IMR-90 (cell line): ENCODE data around the gene CFAP97D1. TPM values are rescaled to one million over a fixed set of nuclear protein-coding genes. Genes with fewer than 3 reads are reported as not detected.

Source experiments
- ATAC-seq: fragments of 200-7000 bp; cut with Tn5 transposase; 2 replicates; pipeline ENCODE4 v1.9.1; 2020; ENCODE audit warnings: low read depth, mild to moderate bottlenecking, moderate library complexity
- BruUV-seq: library from RNA; stranded (reverse); fragments of 400-500 nt; replicated peaks from 2 replicates; lab custom pipeline; 2021; lab: Mats Ljungman, UMichigan
- CTCF ChIA-PET: fragments of 300-600 bp; formaldehyde crosslinking; extraction: SDS; loops from one replicate; lab custom pipeline; 2021; ENCODE audit warnings: antibody characterized with exemption; lab: Yijun Ruan, JAX
- POLR2A ChIA-PET: fragments of 300-600 bp; sonication (Branson Sonifier 250); formaldehyde crosslinking; loops from one replicate; lab custom pipeline; 2022; ENCODE audit warnings: antibody characterized with exemption; ENCODE audit not compliant: unreplicated experiment; lab: Charles Lee
- DNase-seq: peaks from one replicate; pipeline ENCODE4 v3.0.0; 2013
- H2AFZ ChIP-seq: replicated peaks from 2 replicates; pipeline ENCODE3; 2013; ENCODE audit warnings: low read length, mild to moderate bottlenecking; ENCODE audit not compliant: poor library complexity
- H2AK5ac ChIP-seq: 2 replicates; pipeline ENCODE4 v1.6.1; 2013; ENCODE audit warnings: low read depth, low read length, inconsistent platforms
- H2AK9ac ChIP-seq: replicated peaks from 2 replicates; pipeline ENCODE3; 2013; ENCODE audit warnings: mild to moderate bottlenecking, low read depth, low read length, moderate library complexity; ENCODE audit not compliant: poor library complexity
- H2BK120ac ChIP-seq: 2 replicates; pipeline ENCODE4 v1.6.1; 2013; ENCODE audit warnings: low read depth, low read length, inconsistent platforms
- H2BK15ac ChIP-seq: 3 replicates; pipeline ENCODE4 v1.6.1; 2013; ENCODE audit warnings: low read depth, low read length, inconsistent platforms
- H2BK20ac ChIP-seq: 2 replicates; pipeline ENCODE4 v1.6.1; 2013; ENCODE audit warnings: low read depth, mild to moderate bottlenecking, inconsistent platforms, low read length, moderate library complexity
- H2BK5ac ChIP-seq: 2 replicates; pipeline ENCODE4 v1.6.1; 2013; ENCODE audit warnings: mild to moderate bottlenecking, low read depth, low read length, inconsistent platforms; ENCODE audit not compliant: poor library complexity, severe bottlenecking
- H3K14ac ChIP-seq: replicated peaks from 2 replicates; pipeline ENCODE4 v1.6.1; 2013; ENCODE audit warnings: low read depth, low read length, inconsistent platforms
- H3K18ac ChIP-seq: 2 replicates; pipeline ENCODE4 v1.6.1; 2013; ENCODE audit warnings: low read depth, low read length, control low read depth
- H3K23ac ChIP-seq: 2 replicates; pipeline ENCODE4 v1.6.1; 2013; ENCODE audit warnings: low read depth, low read length, inconsistent platforms
- H3K27ac ChIP-seq: 2 replicates; pipeline ENCODE4 v1.5.1; 2013; ENCODE audit warnings: mild to moderate bottlenecking, control low read depth, low read length; ENCODE audit not compliant: insufficient read depth
- H3K27me3 ChIP-seq: 2 replicates; pipeline ENCODE4 v1.6.1; 2013; ENCODE audit warnings: low read length; ENCODE audit not compliant: control insufficient read depth, insufficient read depth
- H3K36me3 ChIP-seq: 2 replicates; pipeline ENCODE4 v1.6.1; 2013; ENCODE audit warnings: low read length, mixed read lengths; ENCODE audit not compliant: control insufficient read depth, insufficient read depth
- H3K4ac ChIP-seq: 2 replicates; pipeline ENCODE4 v1.6.1; 2013; ENCODE audit warnings: low read depth, low read length, inconsistent platforms
- H3K4me1 ChIP-seq: 2 replicates; pipeline ENCODE4 v1.6.1; 2013; ENCODE audit warnings: low read length, mixed read lengths; ENCODE audit not compliant: control insufficient read depth, insufficient read depth
- H3K4me2 ChIP-seq: 2 replicates; pipeline ENCODE4 v1.6.1; 2013; ENCODE audit warnings: low read depth, mild to moderate bottlenecking, control low read depth, low read length, moderate library complexity
- H3K4me3 ChIP-seq: 2 replicates; pipeline ENCODE4 v1.5.1; 2013; ENCODE audit warnings: low read depth, mild to moderate bottlenecking, control low read depth, low read length, moderate library complexity; ENCODE audit not compliant: insufficient read depth
- H3K56ac ChIP-seq: 2 replicates; pipeline ENCODE4 v1.6.1; 2013; ENCODE audit warnings: low read length, inconsistent platforms; ENCODE audit not compliant: insufficient read depth; ENCODE audit errors: extremely low read depth
- H3K79me1 ChIP-seq, 2 experiments: 2 replicates each; pipeline ENCODE4 v1.6.1; 2013; ENCODE audit warnings: low read length in 2 of 2, inconsistent platforms in 1 of 2, low read depth in 1 of 2
- H3K9ac ChIP-seq: 2 replicates; pipeline ENCODE4 v1.6.1; 2013; ENCODE audit warnings: low read depth, low read length, control low read depth
- H3K9me1 ChIP-seq: 2 replicates; pipeline ENCODE4 v1.6.1; 2013; ENCODE audit warnings: low read length, inconsistent platforms; ENCODE audit not compliant: insufficient read depth
- H3K9me3 ChIP-seq: 2 replicates; pipeline ENCODE4 v1.6.1; 2013; ENCODE audit warnings: low read length; ENCODE audit not compliant: control insufficient read depth, insufficient read depth
- H4K20me1 ChIP-seq: 2 replicates; pipeline ENCODE4 v1.6.1; 2013; ENCODE audit warnings: low read length, inconsistent platforms; ENCODE audit not compliant: insufficient read depth
- H4K5ac ChIP-seq: 2 replicates; pipeline ENCODE4 v1.6.1; 2013; ENCODE audit warnings: mild to moderate bottlenecking, low read depth, low read length, control low read depth
- H4K8ac ChIP-seq, 2 experiments: 2 replicates each; pipeline ENCODE4 v1.6.1; 2013; ENCODE audit warnings: low read depth in 2 of 2, low read length in 2 of 2, control low read depth in 1 of 2, inconsistent platforms in 1 of 2
- H4K91ac ChIP-seq: 2 replicates; pipeline ENCODE4 v1.6.1; 2013; ENCODE audit warnings: low read depth, low read length, inconsistent platforms; ENCODE audit not compliant: insufficient read depth
- FOS ChIP-seq: fragments of 150-350 bp; IDR thresholded peaks from 2 replicates; pipeline ENCODE4 v1.6.1; 2016; ENCODE audit warnings: low read depth, low read length
- RAD21 ChIP-seq: IDR thresholded peaks from 2 replicates; pipeline ENCODE4 v1.6.1; 2012; ENCODE audit warnings: low read length, improper control_type of control experiment
- WGBS, 2 experiments: methylation state at CpG; one replicate each; pipeline versions ENCODE4 v1.1.5 to v1.1.7; 2013; ENCODE audit warnings: missing lambda C conversion rate in 2 of 2; ENCODE audit not compliant: insufficient read length in 1 of 2; ENCODE audit errors: extremely low coverage in 2 of 2; 5-methylcytosine and 5-hydroxymethylcytosine counted together
- dilution Hi-C: fragments of 300-500 bp; cut with HindIII; formaldehyde crosslinking; loops from one replicate; pipeline ENCODE4 v1.14.3; 2018; ENCODE audit warnings: low sequenced_read_pairs; ENCODE audit not compliant: unreplicated experiment
- in situ Hi-C: fragments of 300-500 bp; cut with MboI; formaldehyde crosslinking; loops from 3 replicates; pipeline ENCODE4 v1.14.3; 2019; ENCODE audit warnings: low sequenced_read_pairs, inconsistent platforms, mixed read lengths
- intact Hi-C: fragments of 100-400 bp; cut with micrococcal nuclease; formaldehyde crosslinking; loops from 2 replicates; pipeline ENCODE4 v1.10.0; 2022
- polyA plus RNA-seq, 3 experiments: library from polyadenylated mRNA; depleted of rRNA; stranded (reverse); fragments of >200 nt; gene quantifications; 2 replicates each; pipeline ENCODE4 v1.2.3, GENCODE V29; 2012; ENCODE audit warnings: low replicate concordance in 1 of 3
- total RNA-seq: library from RNA; depleted of rRNA; stranded (reverse); fragments of >200 nt; gene quantifications from 2 replicates; pipeline ENCODE4 v1.2.3, GENCODE V29; 2012

Gene CFAP97D1
- total and polyA plus RNA-seq, 2 of the 4 experiments (the other 2 are of a cell fraction) = under 0.01 TPM; not detected in 1

GRCh38 chr17:43768943-43769342, 11.3 kb upstream of the CFAP97D1 start:
- Histone ChIP-seq H2BK120ac (no peak overlapping the region), H3K79me1 (peaks cover 3 to 20% of the 10 kb centered on the region in 2 experiments; a peak in 2 of 4 replicates), H2AK9ac (no peak overlapping the region), H3K14ac (no peak overlapping the region), H3K36me3 (peaks cover 40% of the 10 kb centered on the region), H3K23ac (no peak overlapping the region), H2BK15ac (no peak overlapping the region), H3K9me1 (no peaks in the 10 kb centered on the region), H4K5ac (no peak overlapping the region), H3K4me3 (no peak overlapping the region), H3K4ac (no peak overlapping the region), H3K27me3 (no peaks in the 10 kb centered on the region), H3K4me2 (no peak overlapping the region), H4K91ac (no peak overlapping the region), H3K9ac (no peak overlapping the region), H4K8ac (no peak overlapping the region), H3K9me3 (no peaks in the 10 kb centered on the region), H2BK20ac (no peak overlapping the region), H2AK5ac (no peak overlapping the region), H3K27ac (no peak overlapping the region), H3K18ac (no peak overlapping the region), H3K56ac (no peak overlapping the region), H3K4me1 (peaks cover 2% of the 10 kb centered on the region; the same call in 1 of the 2 replicates), H2AFZ (no peak overlapping the region), H2BK5ac (no peak overlapping the region), H4K20me1 (no peaks in the 10 kb centered on the region; the same call in 1 of the 2 replicates)
- 100% methylated on average over 1 of the region's 7 CpGs; no CpG with 5 or more reads in 1 of the 2 experiments for WGBS, 2 experiments
- CTCF ChIA-PET = no interaction called here
- ATAC-seq = no peak
- TF ChIP-seq FOS (no peak), RAD21 (no peak)
- intact Hi-C loops (no loop called here), dilution Hi-C loops (no loop called here), in situ Hi-C loops (no loop called here)
- no TSS peak for BruUV-seq
- POLR2A ChIA-PET = no interaction called here
- DNase-seq = no peak
